Right atrium auricular region (tissue), 2 donors: Measurements from ENCODE around the gene MGLL. TPM values are rescaled to one million over a fixed set of nuclear protein-coding genes. Genes with fewer than 3 reads are reported as not detected.

Experiments used
- DNase-seq: peaks from one replicate; pipeline ENCODE4 v3.0.0-alpha.2; 2019; ENCODE audit warnings: low spot score
- H3K27ac ChIP-seq, 2 donors: fragments of 200-600 bp; sonication (generic); 1 replicate in 1 of 2; 2 replicates in 1 of 2; pipeline ENCODE4 v1.5.1; 2016 to 2019
- H3K27me3 ChIP-seq, 2 donors: fragments of 200-600 bp; sonication (generic); one replicate each; pipeline versions ENCODE4 v1.5.1 to v1.6.0; 2017 to 2019
- H3K36me3 ChIP-seq: fragments of 200-600 bp; sonication (generic); one replicate; pipeline ENCODE4 v1.5.1; 2016
- H3K4me1 ChIP-seq, 2 donors: fragments of 200-600 bp; sonication (generic); one replicate each; pipeline versions ENCODE4 v1.5.1 to v1.6.0; 2017 to 2019
- H3K4me3 ChIP-seq, 2 donors: fragments of 200-600 bp; sonication (generic); 1 replicate in 1 of 2; 2 replicates in 1 of 2; pipeline ENCODE4 v1.5.1; 2017 to 2019; ENCODE audit warnings: mild to moderate bottlenecking in 1 of 2, moderate library complexity in 1 of 2
- H3K9me3 ChIP-seq, 2 donors: fragments of 200-600 bp; sonication (generic); one replicate each; pipeline ENCODE4 v1.5.1; 2019
- total RNA-seq, 2 donors: library from RNA; depleted of rRNA; stranded (reverse); fragments of >200 nt; gene quantifications; one replicate each; pipeline ENCODE4 v1.1.0, GENCODE V29; 2016
- TF ChIP-seq, protein P1 (sequence below), 2 donors: fragments of 200-600 bp; sonication (generic); IDR thresholded peaks; one replicate each; pipeline ENCODE4 v1.5.1; 2019; ENCODE audit warnings: antibody characterized with exemption in 2 of 2

The MGLL gene
- total RNA-seq, 2 donors from 2014 or later, result 36.3 to 46.4 TPM

DNA sequence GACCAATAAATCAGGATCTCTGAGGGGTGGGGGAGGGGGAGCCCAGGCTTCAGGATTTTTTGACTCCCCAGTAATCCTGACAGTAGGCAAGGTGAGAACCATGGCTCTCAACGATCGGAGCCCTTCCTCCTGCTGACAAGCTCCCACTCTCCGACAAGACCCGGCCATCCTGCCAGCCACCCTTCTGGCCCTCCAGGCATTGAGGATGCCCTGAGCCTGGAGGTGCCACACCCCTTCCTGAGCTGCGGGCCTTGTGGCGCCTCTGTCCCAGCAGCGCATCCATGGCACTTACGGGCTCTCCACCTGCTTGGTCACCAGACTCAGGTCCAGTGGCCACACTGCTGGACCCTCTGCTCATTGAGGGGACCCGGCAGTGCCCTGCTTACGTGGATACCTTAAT lies 46.0 kb downstream of the MGLL start:
- Histone ChIP-seq H3K9me3 (no peaks in the 10 kb centered on the region), H3K4me1 (peaks cover 0 to 58% of the 10 kb centered on the region in 2 donors), H3K27ac (peak overlapping the region; percentile 65 to 73), H3K4me3 (no peak overlapping the region), H3K36me3 (no peaks in the 10 kb centered on the region), H3K27me3 (no peaks in the 10 kb centered on the region)
- TF ChIP-seq, protein P1, sequence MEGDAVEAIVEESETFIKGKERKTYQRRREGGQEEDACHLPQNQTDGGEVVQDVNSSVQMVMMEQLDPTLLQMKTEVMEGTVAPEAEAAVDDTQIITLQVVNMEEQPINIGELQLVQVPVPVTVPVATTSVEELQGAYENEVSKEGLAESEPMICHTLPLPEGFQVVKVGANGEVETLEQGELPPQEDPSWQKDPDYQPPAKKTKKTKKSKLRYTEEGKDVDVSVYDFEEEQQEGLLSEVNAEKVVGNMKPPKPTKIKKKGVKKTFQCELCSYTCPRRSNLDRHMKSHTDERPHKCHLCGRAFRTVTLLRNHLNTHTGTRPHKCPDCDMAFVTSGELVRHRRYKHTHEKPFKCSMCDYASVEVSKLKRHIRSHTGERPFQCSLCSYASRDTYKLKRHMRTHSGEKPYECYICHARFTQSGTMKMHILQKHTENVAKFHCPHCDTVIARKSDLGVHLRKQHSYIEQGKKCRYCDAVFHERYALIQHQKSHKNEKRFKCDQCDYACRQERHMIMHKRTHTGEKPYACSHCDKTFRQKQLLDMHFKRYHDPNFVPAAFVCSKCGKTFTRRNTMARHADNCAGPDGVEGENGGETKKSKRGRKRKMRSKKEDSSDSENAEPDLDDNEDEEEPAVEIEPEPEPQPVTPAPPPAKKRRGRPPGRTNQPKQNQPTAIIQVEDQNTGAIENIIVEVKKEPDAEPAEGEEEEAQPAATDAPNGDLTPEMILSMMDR (IDR thresholded peaks at IDR 0.05), result no peak
- DNase-seq, result no peak

DNA sequence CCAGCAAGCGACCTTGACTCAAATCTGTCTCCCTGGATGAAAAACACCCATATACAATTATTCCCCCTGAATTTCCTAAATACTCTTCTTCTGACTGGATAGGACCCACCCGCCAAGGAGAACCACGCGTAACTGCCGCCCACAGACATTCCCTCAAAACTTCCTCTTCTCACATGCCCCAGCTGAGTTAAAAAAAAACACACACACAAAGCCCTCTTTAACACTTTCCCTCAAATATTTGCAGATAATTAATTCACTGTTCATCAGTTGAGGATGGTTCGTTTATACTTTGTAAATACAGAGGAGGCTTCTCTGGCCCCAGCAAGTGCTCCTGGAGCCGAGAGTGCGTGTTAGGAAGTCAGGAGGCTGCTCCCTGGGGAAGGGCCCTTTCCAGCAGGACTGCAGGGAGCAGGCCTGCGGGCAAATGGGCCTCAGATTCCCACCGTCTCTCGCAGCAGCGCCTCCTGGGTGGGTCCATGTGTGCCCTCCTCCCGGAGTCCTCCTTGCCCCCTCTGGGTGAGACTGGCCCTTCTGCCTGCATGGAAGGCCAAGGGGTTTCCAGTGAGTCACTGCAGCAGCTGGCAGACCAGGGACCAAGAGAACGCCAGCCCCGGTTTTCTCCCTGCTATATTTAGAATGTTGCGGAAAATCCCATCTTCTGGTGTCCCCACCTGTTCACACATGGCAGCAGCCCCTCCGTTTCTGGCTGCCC lies 46.8 kb downstream of the MGLL start:
- no peaks in the 10 kb centered on the region for H3K9me3 ChIP-seq
- TF ChIP-seq, protein P1 (IDR thresholded peaks at IDR 0.05), result peak in 1 of 2 donors; percentile 12
- H3K4me1 ChIP-seq, result peaks cover 0 to 50% of the 10 kb centered on the region in 2 donors
- H3K27me3 ChIP-seq, result no peaks in the 10 kb centered on the region
- no peak overlapping the region for H3K4me3 ChIP-seq
- H3K27ac ChIP-seq, result peak overlapping the region; percentile 65 to 73
- no peaks in the 10 kb centered on the region for H3K36me3 ChIP-seq
- peak; percentile 73 for DNase-seq

DNA sequence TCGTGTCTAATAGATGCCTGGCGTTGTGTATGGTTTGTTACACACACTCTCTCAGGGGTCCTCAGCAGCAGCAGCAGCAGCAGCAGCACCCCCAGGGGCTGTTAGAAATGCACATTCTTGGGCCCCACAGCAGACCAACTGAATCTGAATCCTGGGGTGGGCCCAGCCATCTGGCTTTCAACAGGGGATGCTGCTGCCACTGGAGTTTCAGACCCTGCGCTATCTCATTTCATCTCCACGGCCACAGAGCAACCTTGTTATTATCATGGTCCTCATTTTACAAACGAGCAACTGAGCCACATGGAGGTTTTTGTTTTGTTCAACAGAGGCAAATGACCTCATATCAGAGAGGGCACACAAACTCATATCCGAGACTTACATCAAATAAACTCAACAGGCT lies 47.7 kb downstream of the MGLL start:
- TF ChIP-seq, protein P1 (IDR thresholded peaks at IDR 0.05), result no peak
- Histone ChIP-seq H3K36me3 (no peaks in the 10 kb centered on the region), H3K9me3 (no peaks in the 10 kb centered on the region), H3K27me3 (no peaks in the 10 kb centered on the region), H3K4me3 (no peak overlapping the region), H3K4me1 (peaks cover 0 to 44% of the 10 kb centered on the region in 2 donors), H3K27ac (peak overlapping the region in 1 of 2 donors; percentile 65)
- DNase-seq, result no peak

DNA sequence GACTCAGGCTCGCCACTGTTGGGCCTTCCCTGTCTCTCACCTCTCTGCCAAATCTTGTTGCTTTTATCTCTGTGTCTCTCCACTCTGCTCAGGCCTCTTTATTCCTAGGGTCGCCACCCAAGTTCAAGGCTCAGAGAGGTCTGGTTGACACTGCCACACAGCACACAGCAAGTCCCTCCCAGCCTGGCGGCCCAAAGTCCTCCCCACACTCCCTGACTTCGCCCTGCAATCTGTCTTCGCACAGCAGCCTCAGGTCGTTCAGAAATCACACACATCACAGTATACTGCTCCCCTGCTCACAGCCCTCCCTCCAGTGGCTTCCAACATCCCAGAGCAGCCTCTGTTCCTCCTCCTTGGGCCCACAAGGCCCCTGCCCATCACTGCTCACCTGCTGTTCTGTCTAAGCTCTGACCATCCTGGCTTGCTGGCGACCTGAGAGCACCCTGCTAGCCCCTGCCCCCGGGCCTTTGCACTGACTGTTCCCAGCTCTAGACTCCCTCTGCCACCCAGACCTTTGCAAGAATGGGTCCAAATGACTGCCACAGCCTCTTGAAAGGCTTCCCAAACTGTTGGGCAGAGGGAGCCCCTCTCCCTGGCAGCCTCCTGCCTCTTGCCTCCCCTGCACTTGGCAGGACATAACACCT lies 48.4 kb downstream of the MGLL start:
- DNase-seq, result no peak
- no peak overlapping the region for H3K27ac ChIP-seq
- no peaks in the 10 kb centered on the region for H3K36me3 ChIP-seq
- H3K4me3 ChIP-seq, result no peak overlapping the region
- no peaks in the 10 kb centered on the region for H3K27me3 ChIP-seq
- TF ChIP-seq, protein P1 (IDR thresholded peaks at IDR 0.05), result no peak
- no peaks in the 10 kb centered on the region for H3K9me3 ChIP-seq
- H3K4me1 ChIP-seq, result peaks cover 0 to 47% of the 10 kb centered on the region in 2 donors

DNA sequence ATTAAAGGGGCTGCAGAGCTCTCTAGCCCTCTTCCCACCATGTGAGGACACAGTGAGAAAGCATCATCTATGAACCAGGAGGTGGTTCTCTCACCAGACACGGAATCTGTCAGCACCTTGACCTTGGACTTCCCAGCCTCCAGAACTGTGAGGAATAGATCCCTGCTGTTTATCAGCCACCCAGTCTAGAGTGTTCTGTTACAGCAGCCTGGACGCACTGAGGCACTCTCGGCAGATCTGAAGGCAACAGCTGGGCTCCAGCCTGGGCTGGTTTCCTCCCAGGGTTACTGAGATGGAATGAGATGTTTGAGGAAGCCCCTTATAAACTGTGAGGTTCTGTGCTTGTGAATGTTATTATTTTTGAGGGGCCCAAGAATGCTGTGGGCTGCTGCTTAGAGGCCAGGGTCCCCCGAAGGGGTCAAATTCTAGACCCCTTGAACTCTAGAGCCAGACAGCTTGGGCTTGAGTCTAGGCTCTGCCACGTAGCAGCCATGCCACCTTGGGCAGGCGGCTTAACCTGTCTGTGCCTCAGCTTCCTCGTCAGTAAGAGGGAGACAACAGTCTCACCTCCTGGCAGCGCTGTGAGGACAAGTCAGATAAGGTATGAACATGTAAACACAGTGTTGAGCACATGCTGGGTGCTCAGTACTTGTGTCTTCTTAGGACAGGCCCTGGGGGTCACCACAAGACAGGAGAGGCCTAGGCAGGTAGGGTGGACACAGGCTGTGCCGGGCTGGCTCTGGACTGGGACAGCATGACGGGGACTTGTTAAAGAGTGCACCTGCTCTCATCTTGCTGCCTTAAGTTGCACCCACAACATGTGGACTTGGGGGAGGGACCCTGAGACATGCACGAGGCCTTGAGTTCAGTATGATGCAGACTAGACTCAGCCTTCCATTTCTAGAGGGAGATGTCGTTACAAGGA lies 49.2 kb downstream of the MGLL start:
- Histone ChIP-seq H3K27me3 (no peaks in the 10 kb centered on the region), H3K4me3 (no peak overlapping the region), H3K36me3 (no peaks in the 10 kb centered on the region), H3K4me1 (peaks cover 0 to 51% of the 10 kb centered on the region in 2 donors), H3K27ac (no peak overlapping the region), H3K9me3 (peaks cover 0 to 2% of the 10 kb centered on the region in 2 donors)
- TF ChIP-seq, protein P1 (IDR thresholded peaks at IDR 0.05), result no peak
- DNase-seq, result no peak
